Naive thymus-derived CD4-positive, alpha-beta T cell (primary cell): Measurements from ENCODE around the gene EVI5. TPM values are rescaled to one million over a fixed set of nuclear protein-coding genes. Genes with fewer than 3 reads are reported as not detected.
"Not testable (repeated sequence)": the region's sequence is repeated elsewhere in the genome, so short reads cannot be mapped to it uniquely, and the experiment has no call there.

Source experiments
- ATAC-seq: fragments of 150-1000 bp; cut with Tn5 transposase; 2 replicates; pipeline ENCODE4 v1.10.0; 2021; ENCODE audit warnings: mild to moderate bottlenecking, moderate library complexity
- CTCF ChIA-PET: fragments of 350-600 bp; sonication (Branson Sonifier 250); formaldehyde crosslinking; loops from one replicate; lab custom pipeline; 2021; ENCODE audit warnings: antibody characterized with exemption; lab: Charles Lee
- POLR2A ChIA-PET: fragments of 350-600 bp; sonication (Branson Sonifier 250); formaldehyde crosslinking; loops from one replicate; lab custom pipeline; 2021; ENCODE audit warnings: antibody characterized with exemption, inconsistent platforms; lab: Charles Lee
- DNase-seq, 9 donors: peaks; one replicate each; pipeline versions ENCODE4 v3.0.0 to v3.0.0-alpha.2; 2020 to 2022; ENCODE audit warnings: mixed read lengths in 1 of 9
- H3K27ac ChIP-seq: one replicate; pipeline ENCODE4 v1.7.0; 2013; ENCODE audit warnings: mild to moderate bottlenecking, low read depth, low read length, moderate library complexity
- H3K27me3 ChIP-seq, 2 donors: one replicate each; pipeline ENCODE4 v1.7.0; 2013; ENCODE audit warnings: low read length in 2 of 2, mild to moderate bottlenecking in 2 of 2, moderate library complexity in 2 of 2; ENCODE audit not compliant: control insufficient read depth in 2 of 2, insufficient read depth in 2 of 2
- H3K36me3 ChIP-seq, 3 experiments: 1 replicate in 2 of 3; 2 replicates in 1 of 3; pipeline ENCODE4 v1.7.0; 2013; ENCODE audit warnings: low read length in 3 of 3, mild to moderate bottlenecking in 3 of 3, moderate library complexity in 1 of 3; ENCODE audit not compliant: insufficient read depth in 3 of 3, control insufficient read depth in 2 of 3
- H3K4me1 ChIP-seq, 2 donors: one replicate each; pipeline ENCODE4 v1.7.0; 2013; ENCODE audit warnings: low read length in 2 of 2, mild to moderate bottlenecking in 2 of 2, moderate library complexity in 1 of 2; ENCODE audit not compliant: control insufficient read depth in 2 of 2, insufficient read depth in 2 of 2
- H3K4me3 ChIP-seq: 2 replicates; pipeline ENCODE4 v1.7.0; 2013; ENCODE audit warnings: mild to moderate bottlenecking, low read length
- H3K9me3 ChIP-seq, 3 experiments: 1 replicate in 2 of 3; 2 replicates in 1 of 3; pipeline ENCODE4 v1.7.0; 2013; ENCODE audit warnings: low read length in 3 of 3; ENCODE audit not compliant: control insufficient read depth in 2 of 3
- H3K27ac Mint-ChIP-seq, 9 donors: one replicate each; pipeline ENCODE4 v1.8.0; 2020 to 2022; ENCODE audit warnings: mixed read lengths in 9 of 9, mild to moderate bottlenecking in 8 of 9, moderate library complexity in 5 of 9, inconsistent platforms in 2 of 9
- H3K27me3 Mint-ChIP-seq, 5 donors: one replicate each; pipeline ENCODE4 v1.8.0; 2021 to 2022; ENCODE audit warnings: mixed read lengths in 5 of 5, mild to moderate bottlenecking in 1 of 5
- H3K36me3 Mint-ChIP-seq, 5 donors: one replicate each; pipeline ENCODE4 v1.8.0; 2020 to 2022; ENCODE audit warnings: mixed read lengths in 5 of 5, mild to moderate bottlenecking in 3 of 5, inconsistent platforms in 1 of 5
- H3K4me1 Mint-ChIP-seq, 7 donors: one replicate each; pipeline ENCODE4 v1.8.0; 2020 to 2022; ENCODE audit warnings: mixed read lengths in 7 of 7, mild to moderate bottlenecking in 3 of 7, inconsistent platforms in 1 of 7
- H3K4me3 Mint-ChIP-seq, 10 donors: one replicate each; pipeline ENCODE4 v1.8.0; 2020 to 2022; ENCODE audit warnings: mild to moderate bottlenecking in 10 of 10, mixed read lengths in 10 of 10, moderate library complexity in 6 of 10, inconsistent platforms in 2 of 10
- H3K9me3 Mint-ChIP-seq, 11 donors: one replicate each; pipeline ENCODE4 v1.8.0; 2020 to 2022; ENCODE audit warnings: mixed read lengths in 11 of 11, mild to moderate bottlenecking in 4 of 11, inconsistent platforms in 1 of 11, moderate library complexity in 1 of 11
- intact Hi-C, 2 donors: fragments of 100-400 bp; cut with micrococcal nuclease; formaldehyde crosslinking; loops; one replicate each; pipeline ENCODE4 v1.15.1; 2023
- polyA plus RNA-seq, 2 donors: library from polyadenylated mRNA; unstranded; fragments of 300-500 nt; fragmentation: Illumina TruSeq; gene quantifications; one replicate each; pipeline ENCODE4 v1.2.3, GENCODE V29; 2021
- total RNA-seq, 6 experiments: library from RNA in 5 of 6; stranded (reverse) in 5 of 6; gene quantifications; 1 replicate in 5 of 6; 2 replicates in 1 of 6; pipeline ENCODE4 v1.2.3 and lab custom pipeline; 2021 to 2026

The EVI5 gene
- total and polyA plus RNA-seq, 7 experiments from 2014 or later, result 0.20 to 12.3 (median 1.7) TPM

DNA sequence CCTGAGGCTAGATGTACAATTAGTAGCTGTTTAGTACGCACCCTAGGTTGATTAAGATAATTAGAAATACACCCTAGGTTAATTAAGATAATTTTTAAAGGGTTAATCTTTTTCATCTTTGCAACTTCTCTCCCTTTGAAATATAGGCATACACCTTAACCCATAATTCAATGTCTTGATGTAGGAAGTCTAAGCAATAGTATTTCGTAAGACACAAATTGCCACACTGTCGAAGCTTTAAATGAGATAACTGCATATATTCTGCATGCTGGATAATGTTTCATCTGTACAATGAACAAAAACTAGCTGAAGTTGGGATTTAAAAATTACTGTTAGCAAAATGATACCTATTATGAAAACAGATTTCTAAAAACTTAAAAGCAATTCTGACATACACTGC is 122.9 kb downstream of the EVI5 start:
- POLR2A ChIA-PET, result no interaction called here
- Mint-ChIP-seq H3K27me3 (peaks cover 0 to 16% (median 0%) of the 10 kb centered on the region in 5 donors), H3K27ac (no peak overlapping the region), H3K4me1 (peaks cover 0 to 2% (median 0%) of the 10 kb centered on the region in 7 donors), H3K36me3 (peaks cover 0 to 8% (median 0%) of the 10 kb centered on the region in 5 donors), H3K9me3 (peaks cover 0 to 6% (median 2%) of the 10 kb centered on the region in 11 donors), H3K4me3 (no peak overlapping the region)
- H3K27ac ChIP-seq, result no peak overlapping the region
- CTCF ChIA-PET, result no interaction called here
- H3K9me3 ChIP-seq, result no peaks in the 10 kb centered on the region
- intact Hi-C loops, result no loop called here
- no peaks in the 10 kb centered on the region for H3K4me1 ChIP-seq
- H3K36me3 ChIP-seq, result no peaks in the 10 kb centered on the region
- ATAC-seq (no peak), DNase-seq (no peak)
- H3K4me3 ChIP-seq, result no peak overlapping the region
- H3K27me3 ChIP-seq, result no peaks in the 10 kb centered on the region

DNA sequence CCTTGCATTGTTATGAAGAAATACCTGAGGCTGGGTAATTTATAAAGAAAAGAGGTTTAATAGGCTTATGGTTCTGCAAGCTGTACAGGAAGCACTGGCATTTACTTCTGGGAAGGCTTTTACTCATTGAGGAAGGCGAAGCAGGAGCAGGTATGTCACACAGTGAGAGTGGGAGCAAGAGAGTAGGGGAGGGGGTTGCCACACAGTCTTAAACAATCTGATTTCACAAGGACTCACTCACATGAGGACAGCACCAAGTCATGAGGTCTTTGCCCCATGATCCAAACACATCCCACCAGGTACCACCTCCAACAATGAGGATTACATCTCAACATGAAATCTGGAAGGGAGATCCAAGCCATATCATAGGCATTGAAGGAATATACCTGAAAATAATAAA is 127.2 kb downstream of the EVI5 start:
- Mint-ChIP-seq H3K9me3 (peaks cover 3 to 37% (median 27%) of the 10 kb centered on the region in 11 donors), H3K4me1 (no peaks in the 10 kb centered on the region), H3K36me3 (peaks cover 3 to 24% (median 16%) of the 10 kb centered on the region in 5 donors), H3K4me3 (no peak overlapping the region), H3K27me3 (peaks cover 0 to 22% (median 4%) of the 10 kb centered on the region in 5 donors), H3K27ac (no peak overlapping the region)
- CTCF ChIA-PET, result no interaction called here
- Histone ChIP-seq H3K27me3 (no peaks in the 10 kb centered on the region), H3K4me3 (no peak overlapping the region), H3K4me1 (no peaks in the 10 kb centered on the region), H3K36me3 (no peaks in the 10 kb centered on the region), H3K27ac (no peak overlapping the region), H3K9me3 (peaks cover 0 to 15% (median 0%) of the 10 kb centered on the region in 3 experiments)
- intact Hi-C loops, result no loop called here
- POLR2A ChIA-PET, result no interaction called here
- DNase-seq (no peak), ATAC-seq (no peak)

DNA sequence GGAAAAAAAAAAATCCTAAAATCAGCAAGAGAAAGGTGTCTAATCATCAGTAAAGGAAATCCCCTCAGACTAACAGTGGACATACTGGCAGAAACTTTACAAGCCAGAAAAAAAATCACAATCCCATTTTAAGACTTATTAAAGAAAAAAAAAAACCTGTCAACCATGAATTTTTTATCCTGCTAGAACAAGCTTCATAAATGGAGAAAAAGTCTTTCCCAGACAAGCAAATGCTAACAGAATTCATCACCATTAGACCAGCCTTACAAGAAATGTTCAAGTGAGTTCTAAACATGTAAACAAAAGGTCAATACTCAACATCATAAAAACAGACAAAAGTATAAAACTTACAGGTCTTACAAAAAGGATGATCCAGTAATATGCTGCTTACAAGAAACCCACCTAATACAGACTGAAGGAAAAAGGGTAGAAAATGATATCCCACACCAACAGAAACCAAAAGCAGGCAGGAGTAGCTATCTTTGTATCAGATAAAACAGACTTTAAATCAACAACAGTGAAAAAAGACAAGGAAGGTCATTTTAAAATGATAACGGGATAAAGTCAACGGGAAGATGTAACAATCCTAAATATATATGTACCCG is 129.6 kb downstream of the EVI5 start:
- Mint-ChIP-seq H3K27me3 (peaks cover 0 to 15% (median 4%) of the 10 kb centered on the region in 5 donors), H3K27ac (peak overlapping the region in 1 of 9 donors; percentile 32), H3K4me3 (no peak overlapping the region), H3K9me3 (peaks cover 3 to 40% (median 32%) of the 10 kb centered on the region in 11 donors), H3K36me3 (peaks cover 3 to 27% (median 24%) of the 10 kb centered on the region in 5 donors), H3K4me1 (no peaks in the 10 kb centered on the region)
- Histone ChIP-seq H3K4me1 (no peaks in the 10 kb centered on the region), H3K9me3 (peaks cover 0 to 15% (median 0%) of the 10 kb centered on the region in 3 experiments), H3K27ac (no peak overlapping the region), H3K27me3 (no peaks in the 10 kb centered on the region), H3K4me3 (no peak overlapping the region), H3K36me3 (no peaks in the 10 kb centered on the region)
- CTCF ChIA-PET, result no interaction called here
- POLR2A ChIA-PET, result interaction anchor here (0.6 kb wide), 2 partner anchors 9 to 27 kb away, joined by 3 read pairs; no protein-coding TSS in a partner anchor
- no peak for ATAC-seq
- no peak for DNase-seq
- intact Hi-C loops, result no loop called here

DNA sequence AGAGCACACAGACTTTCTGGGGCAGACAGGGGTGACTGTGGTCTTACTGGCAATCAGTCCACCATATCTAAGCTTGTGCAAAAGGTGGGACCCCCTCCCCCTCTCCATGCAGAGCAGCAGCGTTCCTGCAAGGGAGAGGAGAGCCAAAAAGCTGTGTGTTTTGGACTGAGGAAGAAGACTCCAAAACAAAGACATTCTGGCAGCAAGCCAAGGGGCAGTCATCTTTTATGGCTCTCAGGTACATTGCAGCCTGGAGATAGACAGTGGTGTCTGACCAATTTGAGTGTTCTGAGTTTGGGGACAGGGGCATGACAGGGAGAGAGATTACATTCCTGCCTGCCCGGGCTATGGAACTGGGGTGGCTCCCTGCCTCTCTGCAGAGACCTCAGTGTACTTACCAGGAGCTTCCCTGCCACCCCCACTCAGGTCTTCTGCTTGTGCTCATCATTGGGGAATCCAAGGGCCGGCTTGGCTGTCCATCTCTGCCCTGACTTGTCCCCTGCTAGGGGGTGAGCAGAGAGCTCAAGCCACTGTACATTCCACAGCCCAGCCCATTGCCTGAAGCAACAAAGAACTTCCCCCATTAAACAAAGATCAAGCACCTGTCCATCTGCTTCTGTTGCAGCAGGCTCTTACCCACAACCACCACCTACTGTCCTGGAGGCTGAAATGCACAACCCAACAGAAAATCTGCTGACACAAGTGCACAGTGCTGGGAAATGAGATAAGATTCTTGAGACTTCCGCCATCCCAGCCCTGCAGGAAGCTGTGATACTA is 131.1 kb downstream of the EVI5 start:
- intact Hi-C loops, result no loop called here

DNA sequence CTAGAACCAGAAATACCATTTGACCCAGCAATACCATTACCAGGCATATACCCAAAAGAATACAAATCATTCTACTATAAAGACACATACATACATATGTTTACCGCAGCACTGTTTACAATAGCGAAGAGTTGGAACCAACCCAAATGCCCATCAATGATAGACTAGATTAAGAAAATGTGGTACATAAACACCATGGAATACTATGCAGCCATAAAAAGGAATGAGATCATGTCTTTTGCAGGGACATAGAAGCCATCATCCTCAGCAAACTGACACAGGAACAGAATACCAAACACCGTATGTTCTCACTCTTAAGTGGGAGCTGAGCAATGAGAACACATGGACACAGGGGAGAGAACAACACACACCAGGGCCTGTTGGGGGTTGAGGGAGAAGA is 144.2 kb downstream of the EVI5 start:
- H3K27me3 ChIP-seq, H3K4me1 ChIP-seq, H3K4me1 Mint-ChIP-seq, intact Hi-C loops, H3K36me3 ChIP-seq, POLR2A ChIA-PET, H3K4me3 Mint-ChIP-seq, H3K27ac Mint-ChIP-seq, H3K27ac ChIP-seq, H3K9me3 ChIP-seq, H3K36me3 Mint-ChIP-seq, ATAC-seq, H3K9me3 Mint-ChIP-seq, H3K4me3 ChIP-seq, DNase-seq: not testable (repeated sequence)
- CTCF ChIA-PET, result interaction anchor here (0.6 kb wide), 1 partner anchor 282 kb away, joined by 4 read pairs; no protein-coding TSS in a partner anchor
- peaks cover 0 to 27% (median 6%) of the 10 kb centered on the region in 5 donors for H3K27me3 Mint-ChIP-seq

More for the DNA sequence above, 131.1 kb downstream of the EVI5 start:
- ChIA-PET CTCF (no interaction called here), POLR2A (no interaction called here)
- no peak for ATAC-seq
- H3K4me1 ChIP-seq, result no peaks in the 10 kb centered on the region
- peaks cover 3 to 40% (median 32%) of the 10 kb centered on the region in 11 donors for H3K9me3 Mint-ChIP-seq
- no peak overlapping the region for H3K4me3 ChIP-seq
- no peak for DNase-seq
- peaks cover 0 to 18% (median 4%) of the 10 kb centered on the region in 5 donors for H3K27me3 Mint-ChIP-seq
- no peak overlapping the region for H3K27ac Mint-ChIP-seq
- no peaks in the 10 kb centered on the region for H3K36me3 ChIP-seq
- H3K36me3 Mint-ChIP-seq, result peaks cover 3 to 27% (median 24%) of the 10 kb centered on the region in 5 donors
- no peak overlapping the region for H3K27ac ChIP-seq
- H3K4me1 Mint-ChIP-seq, result no peaks in the 10 kb centered on the region
- peaks cover 0 to 15% (median 0%) of the 10 kb centered on the region in 3 experiments for H3K9me3 ChIP-seq
- H3K27me3 ChIP-seq, result no peaks in the 10 kb centered on the region
- no peak overlapping the region for H3K4me3 Mint-ChIP-seq

DNA sequence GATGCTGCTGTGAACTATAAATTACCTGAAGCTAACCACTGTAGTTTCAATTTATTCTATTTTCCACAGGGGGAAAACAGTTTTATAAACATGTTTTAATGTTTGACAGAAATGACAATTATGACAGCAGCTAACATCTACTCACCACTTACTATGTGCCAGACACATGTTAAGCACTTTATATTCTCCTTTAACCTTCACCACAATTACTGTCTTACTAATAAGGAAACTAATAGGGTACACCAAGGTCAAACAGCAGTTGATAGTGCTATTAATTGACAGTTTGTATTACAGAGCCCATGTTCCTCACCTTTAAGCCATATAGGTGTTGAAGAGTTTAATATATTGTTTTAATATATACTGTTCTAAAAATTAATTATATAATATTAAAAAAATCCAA is 146.4 kb downstream of the EVI5 start:
- DNase-seq, result no peak
- no peaks in the 10 kb centered on the region for H3K9me3 ChIP-seq
- H3K4me1 Mint-ChIP-seq, result no peaks in the 10 kb centered on the region
- no peak for ATAC-seq
- H3K27ac Mint-ChIP-seq, result no peak overlapping the region
- intact Hi-C loops, result no loop called here
- H3K27me3 Mint-ChIP-seq, result peaks cover 0 to 16% (median 7%) of the 10 kb centered on the region in 5 donors
- H3K4me1 ChIP-seq, result no peaks in the 10 kb centered on the region
- no peaks in the 10 kb centered on the region for H3K9me3 Mint-ChIP-seq
- ChIA-PET CTCF (no interaction called here), POLR2A (no interaction called here)
- no peak overlapping the region for H3K4me3 Mint-ChIP-seq
- no peak overlapping the region for H3K4me3 ChIP-seq
- H3K27me3 ChIP-seq, result no peaks in the 10 kb centered on the region
- H3K36me3 ChIP-seq, result no peaks in the 10 kb centered on the region
- no peak overlapping the region for H3K27ac ChIP-seq
- peaks cover 0 to 8% (median 0%) of the 10 kb centered on the region in 5 donors for H3K36me3 Mint-ChIP-seq
